Neuron (in vitro differentiated cells): Measurements from ENCODE around the gene GPATCH2.

ENCODE experiments used
- H2AFZ ChIP-seq: one replicate; pipeline ENCODE4 v1.6.1; 2013; ENCODE audit warnings: low read depth, mild to moderate bottlenecking, inconsistent platforms, low read length, moderate library complexity
- H3K27me3 ChIP-seq: one replicate; pipeline ENCODE4 v1.6.1; 2013; ENCODE audit warnings: low read length; ENCODE audit not compliant: insufficient read depth
- H3K36me3 ChIP-seq: one replicate; pipeline ENCODE4 v1.6.1; 2013; ENCODE audit warnings: low read length; ENCODE audit not compliant: insufficient read depth
- H3K4me1 ChIP-seq: one replicate; pipeline ENCODE4 v1.6.1; 2013; ENCODE audit warnings: low read length; ENCODE audit not compliant: insufficient read depth
- H3K4me3 ChIP-seq: 2 replicates; pipeline ENCODE4 v1.5.1; 2013; ENCODE audit warnings: mild to moderate bottlenecking, low read length, moderate library complexity
- H3K9me3 ChIP-seq: one replicate; pipeline ENCODE4 v1.6.1; 2013; ENCODE audit warnings: low read length

Gene GPATCH2

DNA sequence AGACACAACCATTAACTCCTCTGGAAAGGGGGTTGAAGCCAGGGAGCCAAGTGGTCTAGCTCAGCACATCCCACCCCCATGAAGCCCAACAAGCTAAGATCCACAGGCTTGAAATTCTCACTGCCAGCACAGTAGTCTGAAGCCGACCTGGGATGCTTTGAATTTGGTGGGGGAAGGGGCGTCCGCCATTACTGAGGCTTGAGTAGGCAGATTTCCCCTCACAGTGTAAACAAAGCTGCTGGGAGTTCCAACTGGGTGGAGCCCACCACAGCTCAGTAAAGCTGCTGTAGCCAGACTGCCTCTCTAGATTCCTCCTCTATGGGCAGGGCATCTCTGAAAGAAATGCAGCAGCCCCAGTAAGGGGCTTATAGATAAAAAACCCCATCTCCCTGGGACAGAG lies 193.5 kb downstream of the GPATCH2 start:
- H3K27me3 ChIP-seq, result no peaks in the 10 kb centered on the region

DNA sequence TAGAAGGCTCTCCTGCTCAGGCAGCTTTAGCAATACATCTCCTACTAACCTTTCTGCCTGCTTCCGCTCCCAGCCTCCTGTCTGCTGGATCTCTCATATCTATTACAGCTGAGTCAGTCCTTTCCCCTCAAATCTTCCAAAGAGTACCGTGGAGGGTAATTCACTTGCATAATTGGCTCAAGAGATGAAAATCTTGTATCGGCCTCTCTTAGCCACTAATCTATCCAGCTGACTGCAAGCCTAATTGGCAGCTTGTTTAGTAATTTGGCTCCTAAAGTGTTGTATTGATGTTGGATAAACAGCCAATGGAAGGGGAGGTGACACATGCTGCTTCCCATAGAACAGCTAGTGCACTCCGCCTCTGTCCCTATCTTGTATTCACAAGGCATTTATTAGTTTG lies 195.7 kb downstream of the GPATCH2 start:
- no peak overlapping the region for H3K4me3 ChIP-seq

More for the DNA sequence above, 193.5 kb downstream of the GPATCH2 start:
- H3K4me1 ChIP-seq, result no peaks in the 10 kb centered on the region
- H3K36me3 ChIP-seq, result peaks cover 9% of the 10 kb centered on the region
- no peak overlapping the region for H2AFZ ChIP-seq
- no peak overlapping the region for H3K4me3 ChIP-seq
- H3K9me3 ChIP-seq, result peaks cover 3% of the 10 kb centered on the region

DNA sequence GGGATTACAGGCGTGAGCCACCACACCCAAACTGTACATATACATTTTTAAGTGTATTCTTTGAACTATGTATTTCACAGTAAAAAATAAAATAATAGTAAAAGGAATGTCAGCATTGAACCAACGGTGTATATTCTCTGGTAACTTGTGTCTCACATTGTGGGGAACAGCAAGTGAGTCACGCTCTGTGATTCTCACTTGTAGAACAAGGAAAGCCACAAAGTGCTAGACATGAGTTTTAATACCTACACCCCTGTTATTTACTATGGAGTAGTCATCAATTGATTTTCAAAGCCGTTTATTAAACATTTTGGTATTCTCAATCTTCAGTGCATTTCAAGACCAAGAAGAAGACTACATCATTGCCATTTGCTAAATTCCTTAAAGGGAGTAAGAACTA lies 197.2 kb downstream of the GPATCH2 start:
- Histone ChIP-seq H2AFZ (no peak overlapping the region), H3K4me3 (no peak overlapping the region), H3K4me1 (peaks cover 5% of the 10 kb centered on the region), H3K9me3 (no peaks in the 10 kb centered on the region), H3K36me3 (peaks cover 7% of the 10 kb centered on the region), H3K27me3 (no peaks in the 10 kb centered on the region)

More for the DNA sequence above, 195.7 kb downstream of the GPATCH2 start:
- H2AFZ ChIP-seq, result no peak overlapping the region
- H3K9me3 ChIP-seq, result no peaks in the 10 kb centered on the region
- no peaks in the 10 kb centered on the region for H3K27me3 ChIP-seq
- peaks cover 3% of the 10 kb centered on the region for H3K4me1 ChIP-seq
- H3K36me3 ChIP-seq, result peaks cover 7% of the 10 kb centered on the region

DNA sequence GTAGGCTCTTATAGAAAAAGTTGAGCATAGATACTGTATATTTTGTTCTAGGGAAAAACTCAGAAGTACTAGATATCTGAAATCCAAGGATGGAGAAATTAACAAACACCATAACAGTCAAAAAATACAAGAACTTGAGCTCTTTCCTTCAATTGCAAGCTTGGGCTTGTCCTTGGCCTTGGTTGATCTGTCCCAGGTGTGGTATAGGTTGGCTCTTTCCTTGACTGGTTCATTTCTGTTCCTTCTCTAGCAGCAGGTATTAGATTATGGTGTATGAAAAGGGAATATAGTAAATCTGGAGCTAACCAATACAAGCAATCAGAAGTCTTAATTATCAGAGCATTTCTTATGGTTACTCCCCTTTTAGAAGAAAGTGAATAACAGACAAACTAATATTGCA lies 198.6 kb downstream of the GPATCH2 start:
- Histone ChIP-seq H3K27me3 (no peaks in the 10 kb centered on the region), H3K9me3 (no peaks in the 10 kb centered on the region), H3K36me3 (peaks cover 3% of the 10 kb centered on the region), H3K4me1 (peaks cover 5% of the 10 kb centered on the region), H2AFZ (no peak overlapping the region), H3K4me3 (no peak overlapping the region)

DNA sequence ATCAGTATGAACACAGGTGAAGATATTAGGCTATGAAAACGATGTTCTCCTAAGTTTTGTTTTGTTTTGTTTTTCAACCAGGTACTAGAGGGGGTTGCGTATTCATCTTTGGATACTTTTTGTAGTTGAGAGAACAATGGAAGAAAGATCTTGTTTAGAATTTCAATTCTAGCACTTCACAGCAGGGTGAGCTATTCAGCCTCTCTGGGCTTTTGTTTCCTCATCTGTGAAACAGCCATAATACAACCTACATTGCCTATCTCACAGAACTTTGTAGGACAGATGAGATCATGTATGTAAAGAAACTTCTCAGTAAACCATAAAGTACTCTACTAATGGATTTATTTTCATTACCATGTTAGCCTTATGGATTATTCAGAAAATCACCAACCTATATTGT lies 199.5 kb downstream of the GPATCH2 start:
- Histone ChIP-seq H2AFZ (no peak overlapping the region), H3K27me3 (no peaks in the 10 kb centered on the region), H3K36me3 (no peaks in the 10 kb centered on the region), H3K9me3 (no peaks in the 10 kb centered on the region), H3K4me1 (peaks cover 7% of the 10 kb centered on the region), H3K4me3 (no peak overlapping the region)

DNA sequence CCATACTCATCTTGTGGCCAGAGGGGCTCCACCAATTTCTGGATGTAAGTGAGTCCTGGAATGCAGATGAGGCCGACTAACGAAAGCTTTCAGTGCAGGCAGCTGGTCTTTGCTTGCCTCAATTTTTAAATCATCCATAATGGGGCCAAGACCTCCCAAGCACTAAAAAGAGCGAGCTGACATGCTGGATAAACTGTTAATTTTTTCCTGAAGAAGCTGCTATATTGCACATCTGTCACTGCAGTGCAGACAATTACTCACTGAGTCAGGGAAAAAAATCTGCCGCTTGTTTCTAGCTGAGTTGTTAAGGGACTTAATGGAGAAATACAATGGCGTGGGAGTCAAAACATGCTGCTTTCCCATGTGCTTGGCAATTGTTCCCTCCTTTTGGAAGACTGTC lies 205.5 kb downstream of the GPATCH2 start:
- Histone ChIP-seq H3K27me3 (no peaks in the 10 kb centered on the region), H3K4me1 (peaks cover 8% of the 10 kb centered on the region), H3K9me3 (no peaks in the 10 kb centered on the region), H3K36me3 (no peaks in the 10 kb centered on the region), H3K4me3 (no peak overlapping the region), H2AFZ (no peak overlapping the region)

DNA sequence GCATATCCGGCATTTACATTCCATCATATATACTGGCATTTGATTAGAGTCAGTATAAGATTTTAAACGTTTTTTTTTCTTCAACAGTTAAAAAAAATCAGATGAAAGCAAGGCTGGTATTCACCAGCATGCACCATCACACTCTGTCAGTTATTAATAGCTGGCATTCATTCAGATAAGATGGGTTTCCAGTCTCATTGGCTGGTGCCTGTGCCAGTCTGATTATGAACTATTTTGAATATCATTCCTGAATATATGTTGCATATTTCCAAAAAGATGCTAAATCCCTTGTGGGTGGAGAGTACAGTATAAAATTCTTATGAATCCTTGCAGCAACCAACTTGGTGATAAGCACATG lies 211.7 kb downstream of the GPATCH2 start:
- H3K36me3 ChIP-seq, result no peaks in the 10 kb centered on the region
- no peak overlapping the region for H2AFZ ChIP-seq
- no peak overlapping the region for H3K4me3 ChIP-seq
- no peaks in the 10 kb centered on the region for H3K27me3 ChIP-seq
- H3K9me3 ChIP-seq, result no peaks in the 10 kb centered on the region
- no peaks in the 10 kb centered on the region for H3K4me1 ChIP-seq

DNA sequence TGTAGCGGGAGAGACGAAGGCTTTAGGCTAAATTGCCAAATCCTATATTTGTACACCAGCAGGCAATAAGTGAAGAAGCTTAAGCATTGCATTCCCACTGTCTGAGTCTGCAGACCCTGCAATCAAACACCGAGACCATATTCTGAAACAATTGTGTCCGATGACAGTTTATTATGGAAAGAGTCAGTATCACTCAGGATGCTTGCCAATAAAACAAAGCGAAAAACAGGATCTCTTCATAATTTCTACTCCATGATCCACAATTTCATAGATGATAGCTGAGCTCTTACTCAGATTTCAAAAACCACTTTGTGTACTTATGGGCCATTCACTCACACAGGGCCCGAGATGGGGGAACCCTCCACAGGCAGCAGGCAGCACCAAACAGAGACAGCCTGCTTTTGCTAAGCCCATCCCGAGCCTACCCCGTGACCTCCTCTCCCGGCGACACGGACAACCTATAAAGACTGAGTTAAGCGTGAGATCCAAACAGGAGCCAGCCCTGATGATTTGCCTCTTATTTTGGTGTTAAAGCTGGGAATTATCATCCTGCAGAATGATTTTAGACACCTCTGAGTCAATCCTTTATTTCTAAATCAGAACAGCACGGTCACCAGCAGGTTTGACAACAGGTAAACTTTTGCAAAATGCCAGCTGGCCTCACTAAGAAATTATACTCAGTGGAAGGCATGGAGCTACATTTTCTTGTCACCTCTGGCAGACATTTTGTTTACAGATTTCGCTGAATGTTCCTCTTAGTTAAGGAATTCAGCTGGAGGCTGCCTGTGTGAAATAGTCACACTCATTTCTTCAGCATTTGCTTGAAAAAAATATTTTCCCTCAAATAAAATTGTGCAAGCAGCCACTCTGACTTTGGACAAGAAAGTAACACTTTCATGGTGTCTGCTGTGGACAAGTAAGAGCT lies 212.4 kb downstream of the GPATCH2 start:
- Histone ChIP-seq H3K36me3 (no peaks in the 10 kb centered on the region), H2AFZ (no peak overlapping the region), H3K27me3 (no peaks in the 10 kb centered on the region), H3K4me3 (no peak overlapping the region), H3K4me1 (no peaks in the 10 kb centered on the region), H3K9me3 (no peaks in the 10 kb centered on the region)

DNA sequence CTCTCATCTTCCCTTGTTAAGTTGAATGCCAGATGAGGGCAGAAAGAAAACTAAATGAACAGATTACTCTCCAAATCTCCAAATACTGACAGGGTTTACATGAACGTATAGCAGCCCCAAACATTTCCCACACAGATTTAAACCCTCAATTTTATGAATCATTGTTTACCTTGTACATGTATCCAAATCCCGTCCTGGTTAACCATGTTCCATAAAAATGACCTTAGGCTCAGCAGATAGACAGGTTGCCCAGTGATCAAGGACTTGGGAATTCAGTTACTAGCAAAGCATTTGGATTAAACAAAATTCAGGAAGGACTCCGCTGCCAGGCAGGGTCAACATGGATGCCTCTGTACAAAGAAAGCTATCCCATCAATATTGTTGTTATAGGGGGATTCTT lies 213.5 kb downstream of the GPATCH2 start:
- H3K27me3 ChIP-seq, result no peaks in the 10 kb centered on the region
- H3K4me3 ChIP-seq, result no peak overlapping the region
- H3K4me1 ChIP-seq, result no peaks in the 10 kb centered on the region
- no peaks in the 10 kb centered on the region for H3K9me3 ChIP-seq
- H3K36me3 ChIP-seq, result no peaks in the 10 kb centered on the region
- H2AFZ ChIP-seq, result no peak overlapping the region

DNA sequence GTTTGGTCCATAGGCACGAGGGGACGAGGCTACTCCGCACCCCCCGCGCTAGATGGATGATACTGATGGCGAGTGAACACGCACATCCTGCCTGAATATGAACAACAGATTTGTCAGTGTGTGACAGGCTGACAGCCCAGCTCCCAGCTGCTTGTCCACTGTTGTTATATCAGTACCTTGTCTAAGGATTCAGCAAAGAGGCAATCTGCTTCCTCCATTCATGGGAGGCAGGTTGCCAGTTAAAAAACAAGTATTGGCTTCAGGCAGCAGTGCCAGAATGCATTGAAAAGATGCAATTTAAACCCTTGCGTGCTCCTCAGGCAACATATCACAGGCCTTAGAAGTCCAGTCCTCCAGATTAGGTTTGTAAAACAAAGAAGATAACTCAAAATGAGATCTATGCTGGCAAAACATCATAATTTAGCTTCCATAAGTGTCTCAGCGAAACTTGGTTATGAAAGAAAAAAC lies 223.3 kb downstream of the GPATCH2 start:
- Histone ChIP-seq H3K27me3 (no peaks in the 10 kb centered on the region), H3K4me1 (no peaks in the 10 kb centered on the region), H2AFZ (peak overlapping the region; percentile 22), H3K9me3 (no peaks in the 10 kb centered on the region), H3K36me3 (no peaks in the 10 kb centered on the region), H3K4me3 (no peak overlapping the region)

DNA sequence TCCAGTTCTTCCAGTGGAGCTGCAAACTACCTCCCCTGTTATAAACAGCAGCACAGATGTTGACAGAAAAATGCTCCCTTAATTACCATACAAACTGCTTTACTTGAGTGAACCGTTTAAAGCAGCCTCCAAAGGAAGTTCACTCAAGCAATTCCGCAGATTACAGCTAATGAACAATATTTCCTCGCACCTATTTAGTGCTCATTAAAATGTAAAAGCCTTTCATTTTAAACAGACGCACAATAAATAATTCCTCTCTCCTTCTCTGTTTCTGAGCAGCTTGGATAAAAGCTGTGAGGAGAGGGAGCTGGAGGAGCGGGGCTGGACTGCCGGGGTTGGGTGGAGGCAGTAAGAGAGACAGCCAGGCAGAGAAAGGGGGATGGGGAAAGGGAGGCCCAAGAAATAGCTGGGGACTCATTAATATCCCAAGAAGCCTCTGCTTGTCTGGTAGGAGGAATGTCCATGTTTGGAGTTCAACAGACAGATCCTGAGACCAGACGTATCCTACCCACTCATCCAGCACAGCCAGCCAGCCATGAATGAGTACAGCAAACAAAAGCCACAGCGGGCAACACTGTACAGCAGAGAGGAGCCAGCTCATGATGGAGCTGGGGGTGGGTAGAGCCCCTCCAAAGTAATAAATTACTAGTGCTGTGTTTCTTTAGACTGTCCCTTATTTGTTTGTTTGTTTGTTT lies 227.7 kb downstream of the GPATCH2 start:
- no peaks in the 10 kb centered on the region for H3K9me3 ChIP-seq

DNA sequence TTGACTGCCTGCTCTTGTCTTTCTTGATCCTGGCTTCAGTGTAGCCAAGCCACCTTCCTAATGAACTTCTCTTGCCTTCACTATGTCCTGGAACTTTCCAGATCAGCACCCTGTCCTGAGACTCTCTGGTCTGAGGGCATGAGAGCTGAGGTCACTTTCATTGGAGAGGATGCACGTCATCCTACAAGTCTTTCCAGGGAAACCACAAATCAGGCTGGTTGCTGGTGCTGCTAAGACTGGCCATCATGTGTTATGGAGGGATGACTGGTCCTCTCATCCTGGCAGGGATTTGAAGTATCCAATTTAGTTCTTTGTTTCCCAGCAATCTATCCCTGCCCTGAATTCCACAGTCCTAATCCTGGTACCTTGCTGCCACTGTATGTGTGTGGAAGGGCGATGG lies 228.6 kb downstream of the GPATCH2 start:
- Histone ChIP-seq H2AFZ (no peak overlapping the region), H3K9me3 (no peaks in the 10 kb centered on the region), H3K4me3 (no peak overlapping the region), H3K36me3 (no peaks in the 10 kb centered on the region), H3K4me1 (no peaks in the 10 kb centered on the region), H3K27me3 (no peaks in the 10 kb centered on the region)

More for the DNA sequence above, 227.7 kb downstream of the GPATCH2 start:
- H2AFZ ChIP-seq, result no peak overlapping the region
- no peak overlapping the region for H3K4me3 ChIP-seq
- no peaks in the 10 kb centered on the region for H3K4me1 ChIP-seq
- H3K27me3 ChIP-seq, result no peaks in the 10 kb centered on the region
- no peaks in the 10 kb centered on the region for H3K36me3 ChIP-seq

DNA sequence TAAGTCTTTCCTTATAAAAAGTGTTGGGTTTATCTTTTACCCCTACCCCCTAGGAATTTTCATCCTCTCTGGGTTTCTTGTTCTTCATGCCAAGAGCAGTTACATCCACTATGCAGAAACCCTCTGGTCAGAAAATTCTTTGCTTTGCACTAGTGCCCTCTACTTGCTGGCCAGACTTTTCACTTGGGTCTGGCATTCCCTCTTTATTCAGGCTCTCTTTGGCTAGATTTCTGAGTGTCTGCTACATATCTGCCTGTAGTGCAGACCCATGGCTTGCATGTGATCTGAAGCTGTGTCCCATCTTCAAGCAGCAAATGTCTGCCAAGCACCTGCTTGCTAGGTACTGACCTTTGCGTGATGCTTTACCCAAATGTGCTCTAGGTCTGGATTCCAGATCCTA lies 237.0 kb downstream of the GPATCH2 start:
- no peaks in the 10 kb centered on the region for H3K9me3 ChIP-seq
- H3K4me3 ChIP-seq, result no peak overlapping the region
- H3K27me3 ChIP-seq, result no peaks in the 10 kb centered on the region
- H2AFZ ChIP-seq, result no peak overlapping the region
- peaks cover 1% of the 10 kb centered on the region for H3K4me1 ChIP-seq
- H3K36me3 ChIP-seq, result no peaks in the 10 kb centered on the region
